ENCODE results near the gene AK5.

DNA sequence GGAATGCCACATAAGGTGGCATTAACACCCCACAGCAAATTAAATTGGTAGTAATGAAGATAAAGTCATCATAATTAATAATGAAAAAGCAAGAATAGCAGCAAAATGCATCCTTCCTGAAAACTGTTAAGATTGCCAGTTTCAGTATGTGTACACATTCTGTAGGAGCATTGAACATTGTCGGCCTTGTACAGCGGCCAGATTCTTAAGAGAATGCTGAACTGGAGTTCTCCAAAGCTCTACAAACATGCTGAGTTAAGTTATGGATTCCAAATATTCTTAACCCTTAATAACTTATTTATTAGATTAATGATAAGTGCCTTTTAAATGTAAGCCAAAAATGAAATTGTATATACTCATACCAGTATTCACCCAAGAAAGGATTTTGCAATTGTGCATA lies 189.9 kb downstream of the AK5 start:
- no peak for TF ChIP-seq MXI1 (IDR thresholded peaks at IDR 0.05; ENCODE audit: borderline replicate concordance, low read depth, low read length)
- no peak for TF ChIP-seq RFX5 (IDR thresholded peaks at IDR 0.05; ENCODE audit: low read depth, low read length)
- TF ChIP-seq, protein P1, sequence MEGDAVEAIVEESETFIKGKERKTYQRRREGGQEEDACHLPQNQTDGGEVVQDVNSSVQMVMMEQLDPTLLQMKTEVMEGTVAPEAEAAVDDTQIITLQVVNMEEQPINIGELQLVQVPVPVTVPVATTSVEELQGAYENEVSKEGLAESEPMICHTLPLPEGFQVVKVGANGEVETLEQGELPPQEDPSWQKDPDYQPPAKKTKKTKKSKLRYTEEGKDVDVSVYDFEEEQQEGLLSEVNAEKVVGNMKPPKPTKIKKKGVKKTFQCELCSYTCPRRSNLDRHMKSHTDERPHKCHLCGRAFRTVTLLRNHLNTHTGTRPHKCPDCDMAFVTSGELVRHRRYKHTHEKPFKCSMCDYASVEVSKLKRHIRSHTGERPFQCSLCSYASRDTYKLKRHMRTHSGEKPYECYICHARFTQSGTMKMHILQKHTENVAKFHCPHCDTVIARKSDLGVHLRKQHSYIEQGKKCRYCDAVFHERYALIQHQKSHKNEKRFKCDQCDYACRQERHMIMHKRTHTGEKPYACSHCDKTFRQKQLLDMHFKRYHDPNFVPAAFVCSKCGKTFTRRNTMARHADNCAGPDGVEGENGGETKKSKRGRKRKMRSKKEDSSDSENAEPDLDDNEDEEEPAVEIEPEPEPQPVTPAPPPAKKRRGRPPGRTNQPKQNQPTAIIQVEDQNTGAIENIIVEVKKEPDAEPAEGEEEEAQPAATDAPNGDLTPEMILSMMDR (conservative IDR thresholded peaks at IDR 0.05; ENCODE audit: low read depth, low read length), result no peak
- TF ChIP-seq POLR2A (IDR thresholded peaks at IDR 0.05; ENCODE audit: low read depth, low read length), result no peak
- TF ChIP-seq CEBPB (IDR thresholded peaks at IDR 0.05; ENCODE audit: low read depth, low read length), result no peak
- TF ChIP-seq CHD1 (IDR thresholded peaks at IDR 0.05; ENCODE audit: low read depth, low read length), result no peak
- TF ChIP-seq, protein P2, sequence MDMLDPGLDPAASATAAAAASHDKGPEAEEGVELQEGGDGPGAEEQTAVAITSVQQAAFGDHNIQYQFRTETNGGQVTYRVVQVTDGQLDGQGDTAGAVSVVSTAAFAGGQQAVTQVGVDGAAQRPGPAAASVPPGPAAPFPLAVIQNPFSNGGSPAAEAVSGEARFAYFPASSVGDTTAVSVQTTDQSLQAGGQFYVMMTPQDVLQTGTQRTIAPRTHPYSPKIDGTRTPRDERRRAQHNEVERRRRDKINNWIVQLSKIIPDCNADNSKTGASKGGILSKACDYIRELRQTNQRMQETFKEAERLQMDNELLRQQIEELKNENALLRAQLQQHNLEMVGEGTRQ (IDR thresholded peaks at IDR 0.05; ENCODE audit: low read depth, low read length), result no peak
- no peak for TF ChIP-seq MAZ (IDR thresholded peaks at IDR 0.05; ENCODE audit: borderline replicate concordance, low read depth, low read length)
- TF ChIP-seq MAFK (IDR thresholded peaks at IDR 0.05; ENCODE audit: low read depth, low read length), result no peak
